ENCODE data around the gene TMEM270.

TMEM270 gene

DNA sequence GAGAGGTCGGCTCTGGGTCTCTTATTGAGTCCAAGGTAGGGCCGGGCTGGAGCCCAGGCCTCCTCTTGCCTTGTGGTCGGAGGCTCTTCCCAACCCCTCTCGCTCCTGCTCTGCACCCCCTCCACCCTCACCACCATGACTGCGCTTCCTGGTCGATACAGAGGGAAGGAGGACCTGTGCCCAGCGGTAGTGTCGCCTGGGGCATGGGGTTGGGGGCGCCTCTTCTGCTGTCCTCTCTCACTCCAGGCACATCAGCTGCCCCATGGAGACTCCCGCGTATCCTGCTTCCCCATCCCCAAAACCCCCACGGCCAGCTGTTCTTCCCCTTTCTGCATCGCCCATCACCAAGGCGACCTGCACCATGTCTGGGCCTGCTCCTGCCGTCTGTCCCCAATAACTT lies 44.4 kb downstream of the TMEM270 start:
- no peaks in the 10 kb centered on the region for H3K9me2 ChIP-seq (replicated peaks; ENCODE audit: control insufficient read depth, low read length)
- H4K20me1 ChIP-seq (ENCODE audit: control insufficient read depth, insufficient read depth, low read depth, low read length), result no peaks in the 10 kb centered on the region
- no peak overlapping the region for H3K4me3 ChIP-seq (ENCODE audit: low read length)
- no peak overlapping the region for H3K4me2 ChIP-seq (ENCODE audit: low read length)
- H3K36me3 ChIP-seq (ENCODE audit: control insufficient read depth, low read length), result no peaks in the 10 kb centered on the region
- TF ChIP-seq EZH2phosphoT487 (IDR thresholded peaks at IDR 0.05; ENCODE audit: borderline replicate concordance, low read length), result no peak
- TF ChIP-seq, protein P1, sequence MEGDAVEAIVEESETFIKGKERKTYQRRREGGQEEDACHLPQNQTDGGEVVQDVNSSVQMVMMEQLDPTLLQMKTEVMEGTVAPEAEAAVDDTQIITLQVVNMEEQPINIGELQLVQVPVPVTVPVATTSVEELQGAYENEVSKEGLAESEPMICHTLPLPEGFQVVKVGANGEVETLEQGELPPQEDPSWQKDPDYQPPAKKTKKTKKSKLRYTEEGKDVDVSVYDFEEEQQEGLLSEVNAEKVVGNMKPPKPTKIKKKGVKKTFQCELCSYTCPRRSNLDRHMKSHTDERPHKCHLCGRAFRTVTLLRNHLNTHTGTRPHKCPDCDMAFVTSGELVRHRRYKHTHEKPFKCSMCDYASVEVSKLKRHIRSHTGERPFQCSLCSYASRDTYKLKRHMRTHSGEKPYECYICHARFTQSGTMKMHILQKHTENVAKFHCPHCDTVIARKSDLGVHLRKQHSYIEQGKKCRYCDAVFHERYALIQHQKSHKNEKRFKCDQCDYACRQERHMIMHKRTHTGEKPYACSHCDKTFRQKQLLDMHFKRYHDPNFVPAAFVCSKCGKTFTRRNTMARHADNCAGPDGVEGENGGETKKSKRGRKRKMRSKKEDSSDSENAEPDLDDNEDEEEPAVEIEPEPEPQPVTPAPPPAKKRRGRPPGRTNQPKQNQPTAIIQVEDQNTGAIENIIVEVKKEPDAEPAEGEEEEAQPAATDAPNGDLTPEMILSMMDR (IDR thresholded peaks at IDR 0.05; ENCODE audit: low read depth, low read length, poor library complexity, severe bottlenecking), result no peak
- H3F3A ChIP-seq (ENCODE audit: control insufficient read depth, insufficient read depth), result no peaks in the 10 kb centered on the region
- no peaks in the 10 kb centered on the region for H3K27me3 ChIP-seq (ENCODE audit: control insufficient read depth, low read length)
- no peaks in the 10 kb centered on the region for H3K9me3 ChIP-seq (ENCODE audit: control insufficient read depth, insufficient read depth, low read length)
- no peaks in the 10 kb centered on the region for H3K79me2 ChIP-seq (ENCODE audit: control insufficient read depth, low read length)
- H3K27ac ChIP-seq (ENCODE audit: low read depth, low read length), result no peak overlapping the region
- H3K4me1 ChIP-seq (ENCODE audit: control insufficient read depth, low read length), result peaks cover 9% of the 10 kb centered on the region

DNA sequence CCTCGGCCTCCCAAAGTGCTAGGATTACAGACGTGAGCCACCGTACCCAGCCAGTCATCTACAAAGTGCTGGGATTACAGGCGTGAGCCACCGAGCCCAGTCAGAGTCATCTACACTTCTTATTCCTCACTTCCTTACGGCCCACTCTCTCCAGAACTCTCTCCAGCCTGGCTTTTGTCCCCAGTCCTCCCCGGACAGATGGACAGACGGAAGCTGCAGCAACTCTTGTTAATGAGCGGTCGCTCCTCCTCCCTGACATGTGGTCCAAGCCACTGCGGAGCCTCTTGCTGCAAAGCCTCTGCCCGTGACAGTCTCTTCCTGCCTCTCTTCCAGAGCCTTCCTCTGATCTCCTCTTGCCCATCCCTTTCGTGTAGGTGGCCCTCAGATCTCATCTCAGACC lies 45.9 kb downstream of the TMEM270 start:
- Histone ChIP-seq H3K27ac (ENCODE audit: low read depth, low read length) (no peak overlapping the region), H3K4me2 (ENCODE audit: low read length) (no peak overlapping the region), H3K4me3 (ENCODE audit: low read length) (no peak overlapping the region), H3K36me3 (ENCODE audit: control insufficient read depth, low read length) (no peaks in the 10 kb centered on the region), H3K79me2 (ENCODE audit: control insufficient read depth, low read length) (no peaks in the 10 kb centered on the region), H4K20me1 (ENCODE audit: control insufficient read depth, insufficient read depth, low read depth, low read length) (no peaks in the 10 kb centered on the region), H3K4me1 (ENCODE audit: control insufficient read depth, low read length) (peaks cover 9% of the 10 kb centered on the region), H3K27me3 (ENCODE audit: control insufficient read depth, low read length) (no peaks in the 10 kb centered on the region), H3K9me3 (ENCODE audit: control insufficient read depth, insufficient read depth, low read length) (no peaks in the 10 kb centered on the region), H3K9me2 (replicated peaks; ENCODE audit: control insufficient read depth, low read length) (no peaks in the 10 kb centered on the region), H3F3A (ENCODE audit: control insufficient read depth, insufficient read depth) (no peaks in the 10 kb centered on the region)
- TF ChIP-seq, protein P1 (IDR thresholded peaks at IDR 0.05; ENCODE audit: low read depth, low read length, poor library complexity, severe bottlenecking), result no peak
- no peak for TF ChIP-seq EZH2phosphoT487 (IDR thresholded peaks at IDR 0.05; ENCODE audit: borderline replicate concordance, low read length)

DNA sequence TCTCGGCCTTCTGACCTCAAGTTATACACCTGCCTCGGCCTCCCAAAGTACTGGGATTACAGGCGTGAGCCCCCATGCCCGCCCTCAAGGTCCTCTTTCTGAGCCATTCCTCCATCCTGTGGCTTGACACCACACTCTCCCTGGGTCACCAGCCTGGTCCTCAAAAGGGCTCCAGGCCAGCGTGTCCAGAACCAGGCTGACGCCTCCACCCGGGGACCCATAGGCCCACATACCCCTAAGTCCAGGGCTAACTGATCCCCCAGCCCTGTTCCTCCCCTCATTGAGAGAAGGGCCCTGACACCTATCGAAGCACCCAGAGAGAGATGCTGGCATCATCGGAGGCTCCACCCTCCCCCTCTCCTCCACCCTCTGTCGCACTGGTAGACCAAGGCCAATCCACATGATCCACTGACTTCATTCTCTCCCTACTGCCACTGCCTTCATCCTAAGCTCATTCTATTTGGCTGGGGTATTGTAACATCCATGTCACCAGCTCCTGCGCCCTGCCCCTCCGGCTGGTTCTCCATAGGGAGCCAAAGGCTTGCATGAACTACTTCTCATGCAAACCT lies 46.7 kb downstream of the TMEM270 start:
- Histone ChIP-seq H3K4me1 (ENCODE audit: control insufficient read depth, low read length) (peaks cover 9% of the 10 kb centered on the region), H3F3A (ENCODE audit: control insufficient read depth, insufficient read depth) (no peaks in the 10 kb centered on the region), H3K4me2 (ENCODE audit: low read length) (no peak overlapping the region)

More for the DNA sequence above, 46.7 kb downstream of the TMEM270 start:
- no peaks in the 10 kb centered on the region for H3K9me3 ChIP-seq (ENCODE audit: control insufficient read depth, insufficient read depth, low read length)
- H3K9me2 ChIP-seq (replicated peaks; ENCODE audit: control insufficient read depth, low read length), result no peaks in the 10 kb centered on the region
- no peaks in the 10 kb centered on the region for H4K20me1 ChIP-seq (ENCODE audit: control insufficient read depth, insufficient read depth, low read depth, low read length)
- H3K4me3 ChIP-seq (ENCODE audit: low read length), result no peak overlapping the region
- no peak overlapping the region for H3K27ac ChIP-seq (ENCODE audit: low read depth, low read length)
- no peaks in the 10 kb centered on the region for H3K36me3 ChIP-seq (ENCODE audit: control insufficient read depth, low read length)
- no peaks in the 10 kb centered on the region for H3K79me2 ChIP-seq (ENCODE audit: control insufficient read depth, low read length)
- no peaks in the 10 kb centered on the region for H3K27me3 ChIP-seq (ENCODE audit: control insufficient read depth, low read length)
- TF ChIP-seq, protein P1 (IDR thresholded peaks at IDR 0.05; ENCODE audit: low read depth, low read length, poor library complexity, severe bottlenecking), result no peak
- TF ChIP-seq EZH2phosphoT487 (IDR thresholded peaks at IDR 0.05; ENCODE audit: borderline replicate concordance, low read length), result no peak

Measured in DOHH2 (cell line).